ENCODE measurements around the gene POLR1C.

- TF ChIP-seq EZH2 (IDR thresholded peaks at IDR 0.05; ENCODE audit: low read depth) (no peak), CTCF (conservative IDR thresholded peaks at IDR 0.05) (no peak)
These were observed at the start of gene POLR1C, which contains the start of gene YIPF3 for GRCh38 chr6:43516697-43517504.
